HepG2 (cell line): Measurements from ENCODE around the gene SLC38A4. TPM values are rescaled to one million over a fixed set of nuclear protein-coding genes. Genes with fewer than 3 reads are reported as not detected.

ENCODE experiments used
- ATAC-seq: fragments of 200-7000 bp; cut with Tn5 transposase; 3 replicates; pipeline ENCODE4 v1.9.1; 2020; ENCODE audit warnings: mild to moderate bottlenecking, moderate library complexity
- BruUV-seq: library from RNA; stranded (reverse); fragments of 400-500 nt; replicated peaks from 2 replicates; lab custom pipeline; 2021; lab: Mats Ljungman, UMichigan
- CTCF ChIA-PET: fragments of 300-600 bp; formaldehyde crosslinking; extraction: SDS; loops from one replicate; lab custom pipeline; 2021; ENCODE audit warnings: low total read pairs, inconsistent platforms, low intra/inter-chr PET ratio; lab: Yijun Ruan, JAX
- POLR2A ChIA-PET: fragments of 350-600 bp; sonication (Branson Sonifier 250); formaldehyde crosslinking; loops from one replicate; lab custom pipeline; 2020; ENCODE audit warnings: antibody characterized with exemption, inconsistent platforms; lab: Yijun Ruan, JAX
- DNase-seq: peaks from one replicate; pipeline ENCODE4 v3.0.0-alpha.2; 2015; ENCODE audit warnings: low spot score
- FAIRE-seq: peaks from 3 replicates; lab custom pipeline; 2011; peaks lifted over from hg19 to GRCh38; lab: Jason Lieb, UNC
- H2AFZ ChIP-seq: one replicate; pipeline ENCODE4 v1.6.1; 2011; ENCODE audit warnings: low read length, inconsistent platforms
- H3K27ac ChIP-seq: fragments of 300-600 bp; 3 replicates; pipeline ENCODE4 v1.8.0; 2011; ENCODE audit warnings: mixed run types, mild to moderate bottlenecking, mixed read lengths, low read length, inconsistent platforms; ENCODE audit not compliant: insufficient read depth; ENCODE audit errors: extremely low read length
- H3K27me3 ChIP-seq, 2 experiments: fragments of 200-600 bp in 1 of 2; 2 replicates in 1 of 2; 3 replicates in 1 of 2; pipeline versions ENCODE4 v1.6.0 to v1.8.0; 2011; ENCODE audit warnings: low read length in 2 of 2, mild to moderate bottlenecking in 2 of 2, moderate library complexity in 2 of 2, inconsistent platforms in 1 of 2; ENCODE audit not compliant: insufficient read depth in 2 of 2, control insufficient read depth in 1 of 2
- H3K36me3 ChIP-seq, 2 experiments: fragments of 200-600 bp in 1 of 2; replicated peaks in 1 of 2; 2 replicates in 1 of 2; 3 replicates in 1 of 2; pipeline versions ENCODE4 v1.5.1 to v1.8.0; 2011; ENCODE audit warnings: low read length in 2 of 2, inconsistent platforms in 1 of 2; ENCODE audit not compliant: insufficient read depth in 2 of 2, control insufficient read depth in 1 of 2
- H3K4me1 ChIP-seq: 2 replicates; pipeline ENCODE4 v1.5.1; 2012; ENCODE audit warnings: low read length, inconsistent platforms; ENCODE audit not compliant: insufficient read depth
- H3K4me2 ChIP-seq: 2 replicates; pipeline ENCODE4 v1.6.0; 2011; ENCODE audit warnings: low read depth, low read length, inconsistent platforms
- H3K4me3 ChIP-seq, 3 experiments: fragments of 200-600 bp in 1 of 3; sonication (generic), shearing (Covaris generic) in 1 of 3; replicated peaks in 1 of 3; 2 replicates each; pipeline ENCODE4 v1.5.1; 2011 to 2016; ENCODE audit warnings: low read length in 3 of 3, inconsistent platforms in 2 of 3, low read depth in 2 of 3, mild to moderate bottlenecking in 2 of 3, control low read depth in 1 of 3, mixed read lengths in 1 of 3; ENCODE audit not compliant: insufficient read depth in 1 of 3
- H3K79me2 ChIP-seq: one replicate; pipeline ENCODE4 v1.6.1; 2011; ENCODE audit warnings: low read length, inconsistent platforms; ENCODE audit not compliant: insufficient read depth
- H3K9ac ChIP-seq: 2 replicates; pipeline ENCODE4 v1.6.0; 2011; ENCODE audit warnings: mild to moderate bottlenecking, low read depth, low read length, inconsistent platforms; ENCODE audit not compliant: insufficient read depth
- H3K9me3 ChIP-seq: 2 replicates; pipeline ENCODE4 v1.5.1; 2012; ENCODE audit warnings: mild to moderate bottlenecking, low read length
- H4K20me1 ChIP-seq: 2 replicates; pipeline ENCODE4 v1.6.0; 2011; ENCODE audit warnings: inconsistent platforms, mild to moderate bottlenecking, low read length, moderate library complexity; ENCODE audit not compliant: insufficient read depth
- ARNT ChIP-seq: fragments of 450-650 bp; IDR thresholded peaks from 2 replicates; pipeline ENCODE4 v1.6.1; 2017
- BRCA1 ChIP-seq: sonication (generic); formaldehyde crosslinking; IDR thresholded peaks from 2 replicates; pipeline ENCODE4 v1.4.0; 2020; ENCODE audit warnings: missing genetic modification reagents
- JUN ChIP-seq: sonication (generic); formaldehyde crosslinking; IDR thresholded peaks from 2 replicates; pipeline ENCODE4 v1.4.0; 2020; ENCODE audit warnings: mild to moderate bottlenecking, missing genetic modification reagents
- PHF20 ChIP-seq: sonication (generic); formaldehyde crosslinking; IDR thresholded peaks from 2 replicates; pipeline ENCODE4 v1.5.0; 2020; ENCODE audit warnings: mild to moderate bottlenecking, missing genetic modification reagents
- PTBP1 ChIP-seq: fragments of 200-400 bp; formaldehyde crosslinking; IDR thresholded peaks from 2 replicates; pipeline ENCODE4 v1.6.1; 2018; ENCODE audit warnings: low read length, low read depth; ENCODE audit not compliant: poor library complexity, severe bottlenecking
- RELA ChIP-seq: sonication (generic); formaldehyde crosslinking; IDR thresholded peaks from 2 replicates; pipeline ENCODE4 v1.4.0; 2020; ENCODE audit warnings: missing genetic modification reagents
- RFX1 ChIP-seq: fragments of 450-650 bp; IDR thresholded peaks from 2 replicates; pipeline ENCODE4 v1.6.1; 2017
- RNF2 ChIP-seq: fragments of 450-650 bp; conservative IDR thresholded peaks from 2 replicates; pipeline ENCODE4 v1.6.1; 2016; ENCODE audit warnings: low read depth
- SUZ12 ChIP-seq: fragments of 150-350 bp; IDR thresholded peaks from 2 replicates; pipeline ENCODE4 v1.6.1; 2014; ENCODE audit warnings: low read depth, low read length
- TEAD2 ChIP-seq: sonication (generic); formaldehyde crosslinking; IDR thresholded peaks from 2 replicates; pipeline ENCODE4 v1.9.0; 2021; ENCODE audit warnings: missing genetic modification reagents
- ZKSCAN1 ChIP-seq: fragments of 150-350 bp; IDR thresholded peaks from 2 replicates; pipeline ENCODE4 v1.6.1; 2014; ENCODE audit warnings: low read length
- ZNF432 ChIP-seq: sonication (generic); formaldehyde crosslinking; IDR thresholded peaks from 2 replicates; pipeline ENCODE4 v1.5.0; 2020; ENCODE audit warnings: missing genetic modification reagents, mild to moderate bottlenecking, borderline replicate concordance
- ZNF484 ChIP-seq: sonication (generic); formaldehyde crosslinking; IDR thresholded peaks from 2 replicates; pipeline ENCODE4 v1.5.1; 2020; ENCODE audit warnings: mild to moderate bottlenecking, low read depth, missing genetic modification reagents, borderline replicate concordance
- ZNF746 ChIP-seq: sonication (generic); formaldehyde crosslinking; IDR thresholded peaks from 2 replicates; pipeline ENCODE4 v1.8.0; 2022; ENCODE audit warnings: mild to moderate bottlenecking, missing genetic modification reagents
- WGBS: methylation state at CpG from one replicate; pipeline ENCODE4 v1.1.6; 2017; ENCODE audit warnings: low lambda C conversion rate; 5-methylcytosine and 5-hydroxymethylcytosine counted together
- in situ Hi-C: cut with HindIII; loops from 2 replicates; pipeline ENCODE4 v1.10.0; 2017; ENCODE audit warnings: low pct_unique_long_range_greater_than_20kb; ENCODE audit not compliant: extremely low pct_ligation_motif_present
- intact Hi-C: fragments of 100-400 bp; cut with micrococcal nuclease; formaldehyde crosslinking; loops from one replicate; pipeline ENCODE4 v1.10.0; 2022; ENCODE audit not compliant: unreplicated experiment
- polyA plus RNA-seq, 8 experiments: library from polyadenylated mRNA; depleted of rRNA in 3 of 8; stranded (reverse) in 7 of 8; unstranded in 1 of 8; fragments of >200 nt; fragmentation: Illumina TruSeq in 4 of 8; extraction: Trizol in 4 of 8; gene quantifications; 2 replicates each; pipeline versions ENCODE4 v1.2.1 to v1.2.3, GENCODE V29; 2011 to 2016; ENCODE audit warnings: low read depth in 4 of 8, missing spikeins in 1 of 8, mixed read lengths in 1 of 8; ENCODE audit not compliant: insufficient read depth in 1 of 8
- total RNA-seq, 5 experiments: library from RNA; depleted of rRNA; stranded (reverse); fragments of >200 nt; fragmentation: Illumina TruSeq; extraction: Trizol; gene quantifications; 2 replicates each; pipeline ENCODE4 v1.2.3, GENCODE V29; 2016; ENCODE audit warnings: low read depth in 1 of 5
- TF ChIP-seq, protein P1 (sequence below): sonication (generic); formaldehyde crosslinking; IDR thresholded peaks from 2 replicates; pipeline ENCODE4 v1.5.0; 2020; ENCODE audit warnings: mild to moderate bottlenecking, missing genetic modification reagents, borderline replicate concordance
- TF ChIP-seq, protein P2 (sequence below): sonication (generic); formaldehyde crosslinking; IDR thresholded peaks from 2 replicates; pipeline ENCODE4 v1.5.1; 2020; ENCODE audit warnings: mild to moderate bottlenecking, missing genetic modification reagents, moderate library complexity
- TF ChIP-seq, protein P3 (sequence below): sonication (generic); formaldehyde crosslinking; IDR thresholded peaks from 2 replicates; pipeline ENCODE4 v1.9.0; 2021; ENCODE audit warnings: missing genetic modification reagents, borderline replicate concordance

Gene SLC38A4
- total and polyA plus RNA-seq, 2 of the 13 experiments (the other 11 are each of a cell fraction or from before 2014, with no cell fraction given), result 3.5 to 5.2 TPM

DNA sequence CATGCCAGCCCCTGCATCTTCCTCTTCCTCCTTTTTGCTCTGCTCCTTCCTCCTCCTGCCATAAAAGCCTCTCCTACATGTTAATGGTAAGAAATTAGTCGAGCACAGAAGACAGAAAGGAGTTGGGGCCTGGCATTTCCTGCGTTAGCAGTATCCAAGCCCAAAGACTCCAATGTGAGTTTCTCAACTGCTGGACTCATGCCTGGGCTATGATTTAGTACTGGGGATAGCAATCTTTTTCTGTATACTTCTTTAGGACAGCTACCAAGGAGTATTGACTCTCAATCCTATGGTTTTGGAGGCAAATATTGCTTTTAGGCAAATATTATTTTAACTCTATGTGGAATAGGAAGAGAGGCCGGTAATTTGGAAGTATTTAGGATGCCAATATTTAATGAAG, 18.0 kb upstream of the SLC38A4 start:
- no peak for FAIRE-seq
- 26% methylated on average over 3 of the region's 3 CpGs for WGBS
- H3K36me3 ChIP-seq, result no peaks in the 10 kb centered on the region
- H3K27me3 ChIP-seq, result no peaks in the 10 kb centered on the region; a peak in 1 of 5 replicates
- H3K27ac ChIP-seq, result no peak overlapping the region
- H3K4me1 ChIP-seq, result 0 out of 2 replicates have a peak, but pooled peaks cover 9% of the 10 kb centered on the region
- no peak for ATAC-seq
- no peak for DNase-seq
- intact Hi-C loops, result no loop called here
- in situ Hi-C loops, result no loop called here
- ChIA-PET POLR2A (no interaction called here), CTCF (no interaction called here)
- TF ChIP-seq ZNF484 (CRISPR knock-in tag) (no peak), PTBP1 (no peak), BRCA1 (CRISPR knock-in tag) (no peak), ZNF432 (CRISPR knock-in tag) (no peak), RFX1 (no peak), RNF2 (no peak), ZKSCAN1 (no peak), TEAD2 (no peak), RELA (CRISPR knock-in tag) (no peak), JUN (CRISPR knock-in tag) (no peak), ARNT (no peak), ZNF746 (CRISPR knock-in tag) (no peak), PHF20 (CRISPR knock-in tag) (no peak), SUZ12 (no peak)
- TF ChIP-seq, protein P1, sequence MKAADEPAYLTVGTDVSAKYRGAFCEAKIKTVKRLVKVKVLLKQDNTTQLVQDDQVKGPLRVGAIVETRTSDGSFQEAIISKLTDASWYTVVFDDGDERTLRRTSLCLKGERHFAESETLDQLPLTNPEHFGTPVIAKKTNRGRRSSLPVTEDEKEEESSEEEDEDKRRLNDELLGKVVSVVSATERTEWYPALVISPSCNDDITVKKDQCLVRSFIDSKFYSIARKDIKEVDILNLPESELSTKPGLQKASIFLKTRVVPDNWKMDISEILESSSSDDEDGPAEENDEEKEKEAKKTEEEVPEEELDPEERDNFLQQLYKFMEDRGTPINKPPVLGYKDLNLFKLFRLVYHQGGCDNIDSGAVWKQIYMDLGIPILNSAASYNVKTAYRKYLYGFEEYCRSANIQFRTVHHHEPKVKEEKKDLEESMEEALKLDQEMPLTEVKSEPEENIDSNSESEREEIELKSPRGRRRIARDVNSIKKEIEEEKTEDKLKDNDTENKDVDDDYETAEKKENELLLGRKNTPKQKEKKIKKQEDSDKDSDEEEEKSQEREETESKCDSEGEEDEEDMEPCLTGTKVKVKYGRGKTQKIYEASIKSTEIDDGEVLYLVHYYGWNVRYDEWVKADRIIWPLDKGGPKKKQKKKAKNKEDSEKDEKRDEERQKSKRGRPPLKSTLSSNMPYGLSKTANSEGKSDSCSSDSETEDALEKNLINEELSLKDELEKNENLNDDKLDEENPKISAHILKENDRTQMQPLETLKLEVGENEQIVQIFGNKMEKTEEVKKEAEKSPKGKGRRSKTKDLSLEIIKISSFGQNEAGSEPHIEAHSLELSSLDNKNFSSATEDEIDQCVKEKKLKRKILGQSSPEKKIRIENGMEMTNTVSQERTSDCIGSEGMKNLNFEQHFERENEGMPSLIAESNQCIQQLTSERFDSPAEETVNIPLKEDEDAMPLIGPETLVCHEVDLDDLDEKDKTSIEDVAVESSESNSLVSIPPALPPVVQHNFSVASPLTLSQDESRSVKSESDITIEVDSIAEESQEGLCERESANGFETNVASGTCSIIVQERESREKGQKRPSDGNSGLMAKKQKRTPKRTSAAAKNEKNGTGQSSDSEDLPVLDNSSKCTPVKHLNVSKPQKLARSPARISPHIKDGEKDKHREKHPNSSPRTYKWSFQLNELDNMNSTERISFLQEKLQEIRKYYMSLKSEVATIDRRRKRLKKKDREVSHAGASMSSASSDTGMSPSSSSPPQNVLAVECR (CRISPR knock-in tag), result no peak
- TF ChIP-seq, protein P2, sequence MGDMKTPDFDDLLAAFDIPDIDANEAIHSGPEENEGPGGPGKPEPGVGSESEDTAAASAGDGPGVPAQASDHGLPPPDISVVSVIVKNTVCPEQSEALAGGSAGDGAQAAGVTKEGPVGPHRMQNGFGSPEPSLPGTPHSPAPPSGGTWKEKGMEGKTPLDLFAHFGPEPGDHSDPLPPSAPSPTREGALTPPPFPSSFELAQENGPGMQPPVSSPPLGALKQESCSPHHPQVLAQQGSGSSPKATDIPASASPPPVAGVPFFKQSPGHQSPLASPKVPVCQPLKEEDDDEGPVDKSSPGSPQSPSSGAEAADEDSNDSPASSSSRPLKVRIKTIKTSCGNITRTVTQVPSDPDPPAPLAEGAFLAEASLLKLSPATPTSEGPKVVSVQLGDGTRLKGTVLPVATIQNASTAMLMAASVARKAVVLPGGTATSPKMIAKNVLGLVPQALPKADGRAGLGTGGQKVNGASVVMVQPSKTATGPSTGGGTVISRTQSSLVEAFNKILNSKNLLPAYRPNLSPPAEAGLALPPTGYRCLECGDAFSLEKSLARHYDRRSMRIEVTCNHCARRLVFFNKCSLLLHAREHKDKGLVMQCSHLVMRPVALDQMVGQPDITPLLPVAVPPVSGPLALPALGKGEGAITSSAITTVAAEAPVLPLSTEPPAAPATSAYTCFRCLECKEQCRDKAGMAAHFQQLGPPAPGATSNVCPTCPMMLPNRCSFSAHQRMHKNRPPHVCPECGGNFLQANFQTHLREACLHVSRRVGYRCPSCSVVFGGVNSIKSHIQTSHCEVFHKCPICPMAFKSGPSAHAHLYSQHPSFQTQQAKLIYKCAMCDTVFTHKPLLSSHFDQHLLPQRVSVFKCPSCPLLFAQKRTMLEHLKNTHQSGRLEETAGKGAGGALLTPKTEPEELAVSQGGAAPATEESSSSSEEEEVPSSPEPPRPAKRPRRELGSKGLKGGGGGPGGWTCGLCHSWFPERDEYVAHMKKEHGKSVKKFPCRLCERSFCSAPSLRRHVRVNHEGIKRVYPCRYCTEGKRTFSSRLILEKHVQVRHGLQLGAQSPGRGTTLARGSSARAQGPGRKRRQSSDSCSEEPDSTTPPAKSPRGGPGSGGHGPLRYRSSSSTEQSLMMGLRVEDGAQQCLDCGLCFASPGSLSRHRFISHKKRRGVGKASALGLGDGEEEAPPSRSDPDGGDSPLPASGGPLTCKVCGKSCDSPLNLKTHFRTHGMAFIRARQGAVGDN (CRISPR knock-in tag), result no peak
- TF ChIP-seq, protein P3, sequence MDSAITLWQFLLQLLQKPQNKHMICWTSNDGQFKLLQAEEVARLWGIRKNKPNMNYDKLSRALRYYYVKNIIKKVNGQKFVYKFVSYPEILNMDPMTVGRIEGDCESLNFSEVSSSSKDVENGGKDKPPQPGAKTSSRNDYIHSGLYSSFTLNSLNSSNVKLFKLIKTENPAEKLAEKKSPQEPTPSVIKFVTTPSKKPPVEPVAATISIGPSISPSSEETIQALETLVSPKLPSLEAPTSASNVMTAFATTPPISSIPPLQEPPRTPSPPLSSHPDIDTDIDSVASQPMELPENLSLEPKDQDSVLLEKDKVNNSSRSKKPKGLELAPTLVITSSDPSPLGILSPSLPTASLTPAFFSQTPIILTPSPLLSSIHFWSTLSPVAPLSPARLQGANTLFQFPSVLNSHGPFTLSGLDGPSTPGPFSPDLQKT (CRISPR knock-in tag), result no peak
- H3K79me2 ChIP-seq, result no peaks in the 10 kb centered on the region
- no peak overlapping the region for H3K4me3 ChIP-seq
- no TSS peak for BruUV-seq
- no peak overlapping the region for H3K9ac ChIP-seq
- H3K9me3 ChIP-seq, result no peaks in the 10 kb centered on the region
- no peak overlapping the region for H3K4me2 ChIP-seq
- H2AFZ ChIP-seq, result no peak overlapping the region
- no peaks in the 10 kb centered on the region for H4K20me1 ChIP-seq
